Measurements from ENCODE around the gene KRT1.
"Not testable (repeated sequence)": the region's sequence is repeated elsewhere in the genome, so short reads cannot be mapped to it uniquely, and the experiment has no call there.

KRT1 gene

GRCh38 chr12:52673217-52673616 is 7.0 kb downstream of the KRT1 start:
- 95 to 96% methylated on average over 2 to 5 of the region's 5 CpGs for WGBS, 2 experiments (ENCODE audit: insufficient coverage in 2 of 2)
- Histone ChIP-seq H3K36me3 (ENCODE audit: control insufficient read depth, insufficient read depth, low read length) (no peaks in the 10 kb centered on the region), H3K4me3 (ENCODE audit: extremely low read depth, insufficient read depth, low read length, poor library complexity, severe bottlenecking) (no peak overlapping the region), H3K9me3 (ENCODE audit: control insufficient read depth, low read length) (no peaks in the 10 kb centered on the region), H3K4me1 (ENCODE audit: control insufficient read depth, insufficient read depth, low read length, poor library complexity, severe bottlenecking) (peaks cover 22% of the 10 kb centered on the region), H3K27ac (ENCODE audit: low read depth, low read length, severe bottlenecking) (no peak overlapping the region)

GRCh38 chr12:52672321-52672933 is 7.8 kb downstream of the KRT1 start:
- no peaks in the 10 kb centered on the region for H3K9me3 ChIP-seq (ENCODE audit: control insufficient read depth, low read length)
- no peak overlapping the region for H3K4me3 ChIP-seq (ENCODE audit: extremely low read depth, insufficient read depth, low read length, poor library complexity, severe bottlenecking)
- WGBS, 2 experiments (ENCODE audit: insufficient coverage in 2 of 2) = 88 to 89% methylated on average over 1 of the region's 2 CpGs
- H3K27ac ChIP-seq (ENCODE audit: low read depth, low read length, severe bottlenecking) = peak overlapping the region; percentile 12
- no peaks in the 10 kb centered on the region for H3K36me3 ChIP-seq (ENCODE audit: control insufficient read depth, insufficient read depth, low read length)
- peaks cover 22% of the 10 kb centered on the region for H3K4me1 ChIP-seq (ENCODE audit: control insufficient read depth, insufficient read depth, low read length, poor library complexity, severe bottlenecking)

DNA sequence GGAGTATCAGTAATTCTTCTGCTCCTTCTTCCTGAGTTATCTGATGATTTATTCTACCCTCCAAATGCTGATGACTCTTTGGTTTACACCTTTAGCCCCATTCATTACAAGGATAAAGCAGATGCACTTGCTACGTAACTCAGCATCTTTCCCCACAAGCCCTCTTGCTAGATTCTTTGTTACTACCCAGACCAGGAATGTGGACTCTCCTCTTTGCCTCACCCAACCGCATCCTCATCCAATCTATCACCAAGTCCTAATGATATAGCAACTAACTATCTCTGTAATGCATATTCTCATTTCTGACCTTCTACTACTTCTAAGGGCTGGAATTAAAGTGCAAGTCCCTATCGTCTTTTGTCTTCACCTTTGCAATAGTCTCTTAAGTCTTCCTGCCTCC is 9.2 kb downstream of the KRT1 start:
- no peaks in the 10 kb centered on the region for H3K9me3 ChIP-seq (ENCODE audit: control insufficient read depth, low read length)
- peaks cover 22% of the 10 kb centered on the region for H3K4me1 ChIP-seq (ENCODE audit: control insufficient read depth, insufficient read depth, low read length, poor library complexity, severe bottlenecking)
- no peaks in the 10 kb centered on the region for H3K36me3 ChIP-seq (ENCODE audit: control insufficient read depth, insufficient read depth, low read length)
- 98 to 100% methylated on average over 3 of the region's 3 CpGs for WGBS, 2 experiments (ENCODE audit: insufficient coverage in 2 of 2)
- no peak overlapping the region for H3K4me3 ChIP-seq (ENCODE audit: extremely low read depth, insufficient read depth, low read length, poor library complexity, severe bottlenecking)
- no peak overlapping the region for H3K27ac ChIP-seq (ENCODE audit: low read depth, low read length, severe bottlenecking)

DNA sequence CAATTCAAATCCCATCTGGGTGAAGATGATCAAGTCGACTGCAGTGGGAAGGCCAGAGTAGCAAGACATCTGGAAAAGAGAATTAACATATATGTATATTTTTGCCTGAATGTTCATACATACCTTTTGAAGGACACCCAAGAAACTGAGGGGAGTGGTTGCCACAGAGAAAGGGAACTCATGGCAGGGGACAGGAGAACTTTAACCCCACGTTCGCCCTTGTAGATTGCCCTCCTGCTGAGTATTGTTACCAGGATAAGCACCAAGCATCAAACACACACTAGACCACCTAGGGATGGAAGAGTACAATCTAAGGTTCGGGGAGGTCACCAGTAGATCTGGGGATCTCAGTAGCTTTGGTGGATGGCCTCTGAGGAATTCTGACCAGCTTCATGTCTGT is 9.7 kb downstream of the KRT1 start:
- Histone ChIP-seq H3K4me1 (ENCODE audit: control insufficient read depth, insufficient read depth, low read length, poor library complexity, severe bottlenecking) (peaks cover 22% of the 10 kb centered on the region), H3K36me3 (ENCODE audit: control insufficient read depth, insufficient read depth, low read length) (no peaks in the 10 kb centered on the region), H3K9me3 (ENCODE audit: control insufficient read depth, low read length) (no peaks in the 10 kb centered on the region), H3K27ac (ENCODE audit: low read depth, low read length, severe bottlenecking) (no peak overlapping the region), H3K4me3 (ENCODE audit: extremely low read depth, insufficient read depth, low read length, poor library complexity, severe bottlenecking) (no peak overlapping the region)
- WGBS, 2 experiments (ENCODE audit: insufficient coverage in 2 of 2) = 100% methylated on average over 1 of the region's 4 CpGs; no CpG with 5 or more reads in 1 of the 2 experiments

DNA sequence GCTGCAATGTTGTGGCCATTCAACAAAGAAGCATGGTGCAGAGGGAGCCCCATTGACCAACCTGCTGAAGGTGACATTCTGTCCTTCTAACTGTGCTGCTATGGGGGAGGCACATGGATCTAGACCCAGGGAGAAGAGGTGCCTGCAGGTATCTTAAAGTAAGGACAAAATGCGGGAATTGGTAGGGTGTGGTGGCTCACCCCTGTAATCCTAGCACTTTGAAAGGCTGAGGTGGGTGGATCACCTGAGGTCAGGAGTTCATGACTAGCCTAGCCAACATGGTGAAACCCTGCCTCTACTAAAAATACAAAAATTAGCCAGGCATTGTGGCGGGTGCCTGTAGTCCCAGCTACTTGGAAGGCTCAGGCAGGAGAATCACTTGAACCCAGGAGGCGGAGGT is 10.3 kb downstream of the KRT1 start:
- not testable (repeated sequence) for H3K9me3 ChIP-seq (ENCODE audit: control insufficient read depth, low read length); H3K27ac ChIP-seq (ENCODE audit: low read depth, low read length, severe bottlenecking); H3K4me3 ChIP-seq (ENCODE audit: extremely low read depth, insufficient read depth, low read length, poor library complexity, severe bottlenecking); H3K36me3 ChIP-seq (ENCODE audit: control insufficient read depth, insufficient read depth, low read length)
- 89% methylated on average over 1 of the region's 3 CpGs; no CpG with 5 or more reads in 1 of the 2 experiments for WGBS, 2 experiments (ENCODE audit: insufficient coverage in 2 of 2)
- H3K4me1 ChIP-seq (ENCODE audit: control insufficient read depth, insufficient read depth, low read length, poor library complexity, severe bottlenecking) = peaks cover 22% of the 10 kb centered on the region

DNA sequence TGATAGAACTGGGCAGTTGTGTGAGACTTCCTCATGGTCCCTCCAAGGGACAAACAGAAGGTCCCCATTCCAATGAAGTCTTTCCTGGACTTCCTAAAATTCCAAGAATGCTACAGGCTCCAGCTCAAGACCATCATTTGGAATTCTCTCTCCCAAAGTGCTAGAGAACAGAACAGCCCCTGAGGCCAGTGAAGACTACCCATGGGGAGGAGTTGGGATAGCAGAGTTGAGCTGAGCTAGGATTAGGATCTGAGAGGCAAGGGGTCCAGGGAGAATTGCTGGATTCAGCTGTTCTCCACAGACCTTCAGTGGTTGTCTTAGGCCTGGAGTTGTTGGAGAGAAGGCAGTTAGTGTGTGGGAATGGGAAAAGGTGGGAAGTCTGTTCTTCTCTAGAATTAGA is 10.8 kb downstream of the KRT1 start:
- H3K27ac ChIP-seq (ENCODE audit: low read depth, low read length, severe bottlenecking) = no peak overlapping the region
- no peaks in the 10 kb centered on the region for H3K9me3 ChIP-seq (ENCODE audit: control insufficient read depth, low read length)
- H3K4me1 ChIP-seq (ENCODE audit: control insufficient read depth, insufficient read depth, low read length, poor library complexity, severe bottlenecking) = peaks cover 22% of the 10 kb centered on the region
- no peak overlapping the region for H3K4me3 ChIP-seq (ENCODE audit: extremely low read depth, insufficient read depth, low read length, poor library complexity, severe bottlenecking)
- H3K36me3 ChIP-seq (ENCODE audit: control insufficient read depth, insufficient read depth, low read length) = no peaks in the 10 kb centered on the region

DNA sequence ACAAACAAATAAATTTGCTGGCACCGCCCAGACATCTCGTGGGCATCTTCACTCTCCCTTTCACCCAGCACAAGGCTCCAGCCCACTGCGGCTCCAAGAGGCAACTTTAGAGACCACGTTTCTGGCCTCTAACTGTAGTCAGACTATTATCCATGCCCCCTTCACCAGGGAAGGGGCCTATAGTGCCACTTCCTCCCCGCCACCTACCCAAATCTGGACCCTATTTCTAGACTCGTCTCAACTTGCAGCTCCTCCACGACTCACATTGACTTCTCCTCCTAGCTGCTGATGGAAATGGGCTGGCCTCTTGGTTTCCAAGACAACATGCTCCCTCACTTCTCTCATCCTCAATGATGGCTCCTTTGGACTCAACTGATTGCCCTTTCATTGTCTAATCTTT is 12.3 kb downstream of the KRT1 start:
- WGBS, 2 experiments (ENCODE audit: insufficient coverage in 2 of 2) = 84 to 90% methylated on average over 6 of the region's 7 CpGs
- Histone ChIP-seq H3K4me3 (ENCODE audit: extremely low read depth, insufficient read depth, low read length, poor library complexity, severe bottlenecking) (no peak overlapping the region), H3K36me3 (ENCODE audit: control insufficient read depth, insufficient read depth, low read length) (no peaks in the 10 kb centered on the region), H3K4me1 (ENCODE audit: control insufficient read depth, insufficient read depth, low read length, poor library complexity, severe bottlenecking) (peaks cover 16% of the 10 kb centered on the region), H3K9me3 (ENCODE audit: control insufficient read depth, low read length) (no peaks in the 10 kb centered on the region), H3K27ac (ENCODE audit: low read depth, low read length, severe bottlenecking) (no peak overlapping the region)

DNA sequence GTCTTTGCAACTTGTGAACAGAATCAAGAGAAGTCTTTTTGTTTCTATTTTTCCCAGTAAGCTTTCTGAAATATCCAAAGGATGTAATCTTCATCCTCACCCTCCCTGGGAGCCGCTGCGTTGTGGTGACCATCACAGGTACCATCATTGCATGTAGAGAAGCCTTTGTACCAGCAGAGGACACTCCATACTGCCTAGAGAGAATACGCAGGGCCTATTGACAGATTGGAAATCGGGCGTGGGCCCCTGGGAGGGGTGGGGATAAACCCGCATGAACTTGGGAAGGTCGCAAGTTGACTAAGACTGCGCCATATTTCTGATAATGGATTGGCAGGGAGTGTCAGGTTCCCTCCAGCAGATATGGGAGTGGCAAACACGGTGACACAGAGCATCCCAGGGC is 12.7 kb downstream of the KRT1 start:
- H3K9me3 ChIP-seq (ENCODE audit: control insufficient read depth, low read length) = no peaks in the 10 kb centered on the region
- peaks cover 12% of the 10 kb centered on the region for H3K4me1 ChIP-seq (ENCODE audit: control insufficient read depth, insufficient read depth, low read length, poor library complexity, severe bottlenecking)
- no peaks in the 10 kb centered on the region for H3K36me3 ChIP-seq (ENCODE audit: control insufficient read depth, insufficient read depth, low read length)
- no peak overlapping the region for H3K4me3 ChIP-seq (ENCODE audit: extremely low read depth, insufficient read depth, low read length, poor library complexity, severe bottlenecking)
- H3K27ac ChIP-seq (ENCODE audit: low read depth, low read length, severe bottlenecking) = no peak overlapping the region
- 64 to 76% methylated on average over 7 to 9 of the region's 9 CpGs for WGBS, 2 experiments (ENCODE audit: insufficient coverage in 2 of 2)

- no peaks in the 10 kb centered on the region for H3K9me3 ChIP-seq (ENCODE audit: control insufficient read depth, low read length)
- H3K36me3 ChIP-seq (ENCODE audit: control insufficient read depth, insufficient read depth, low read length) = no peaks in the 10 kb centered on the region
- H3K4me1 ChIP-seq (ENCODE audit: control insufficient read depth, insufficient read depth, low read length, poor library complexity, severe bottlenecking) = peaks cover 5% of the 10 kb centered on the region
- H3K27ac ChIP-seq (ENCODE audit: low read depth, low read length, severe bottlenecking) = no peak overlapping the region
- WGBS, 2 experiments (ENCODE audit: insufficient coverage in 2 of 2) = 93 to 95% methylated on average over 2 to 3 of the region's 3 CpGs
- H3K4me3 ChIP-seq (ENCODE audit: extremely low read depth, insufficient read depth, low read length, poor library complexity, severe bottlenecking) = no peak overlapping the region
These were observed 13.7 kb downstream of the KRT1 start for GRCh38 chr12:52666471-52666870.

- H3K4me1 ChIP-seq (ENCODE audit: control insufficient read depth, insufficient read depth, low read length, poor library complexity, severe bottlenecking) = no peaks in the 10 kb centered on the region
- H3K36me3 ChIP-seq (ENCODE audit: control insufficient read depth, insufficient read depth, low read length) = no peaks in the 10 kb centered on the region
- H3K27ac ChIP-seq (ENCODE audit: low read depth, low read length, severe bottlenecking) = no peak overlapping the region
- no peaks in the 10 kb centered on the region for H3K9me3 ChIP-seq (ENCODE audit: control insufficient read depth, low read length)
- no peak overlapping the region for H3K4me3 ChIP-seq (ENCODE audit: extremely low read depth, insufficient read depth, low read length, poor library complexity, severe bottlenecking)
These were observed 16.8 kb downstream of the KRT1 start for GRCh38 chr12:52663420-52663819.

DNA sequence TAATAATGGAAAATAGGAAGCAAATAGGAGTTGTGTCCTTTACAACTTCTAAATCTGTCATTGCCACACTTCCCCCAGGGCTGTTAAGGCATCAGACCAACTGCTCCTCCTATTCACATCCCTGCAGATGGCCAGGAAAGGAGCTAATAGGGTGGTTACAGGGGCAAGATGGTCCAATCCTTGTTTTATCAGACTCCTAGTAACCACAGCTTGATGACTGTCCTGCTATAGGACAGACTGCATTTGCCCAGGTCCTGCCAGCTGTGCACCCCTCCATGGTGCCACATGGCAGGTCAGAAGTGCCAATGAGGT is 17.3 kb downstream of the KRT1 start:
- no peaks in the 10 kb centered on the region for H3K9me3 ChIP-seq (ENCODE audit: control insufficient read depth, low read length)
- no peaks in the 10 kb centered on the region for H3K4me1 ChIP-seq (ENCODE audit: control insufficient read depth, insufficient read depth, low read length, poor library complexity, severe bottlenecking)
- H3K36me3 ChIP-seq (ENCODE audit: control insufficient read depth, insufficient read depth, low read length) = no peaks in the 10 kb centered on the region
- no peak overlapping the region for H3K4me3 ChIP-seq (ENCODE audit: extremely low read depth, insufficient read depth, low read length, poor library complexity, severe bottlenecking)
- no peak overlapping the region for H3K27ac ChIP-seq (ENCODE audit: low read depth, low read length, severe bottlenecking)
